Naive B cell (primary cell): ENCODE measurements around the gene HSF4. TPM values are rescaled to one million over a fixed set of nuclear protein-coding genes. Genes with fewer than 3 reads are reported as not detected.
A peak's percentile ranks its signal among the peaks of the same experiment; 100 is the strongest.

ENCODE experiments used
- ATAC-seq, 2 donors: fragments of 150-1000 bp; cut with Tn5 transposase; 2 replicates each; pipeline ENCODE4 v1.10.0; 2021; ENCODE audit warnings: low read depth in 2 of 2, mild to moderate bottlenecking in 2 of 2, moderate library complexity in 2 of 2
- DNase-seq: peaks from one replicate; pipeline ENCODE4 v3.0.0; 2022
- H3K27ac Mint-ChIP-seq, 6 donors: one replicate each; pipeline ENCODE4 v1.8.0; 2020 to 2022; ENCODE audit warnings: mild to moderate bottlenecking in 6 of 6, mixed read lengths in 6 of 6, moderate library complexity in 5 of 6, inconsistent platforms in 2 of 6
- H3K27me3 Mint-ChIP-seq, 3 donors: one replicate each; pipeline ENCODE4 v1.8.0; 2021 to 2022; ENCODE audit warnings: mixed read lengths in 3 of 3, mild to moderate bottlenecking in 1 of 3
- H3K36me3 Mint-ChIP-seq, 2 donors: one replicate each; pipeline ENCODE4 v1.8.0; 2020 to 2022; ENCODE audit warnings: mixed read lengths in 2 of 2, inconsistent platforms in 1 of 2, mild to moderate bottlenecking in 1 of 2
- H3K4me1 Mint-ChIP-seq, 3 donors: one replicate each; pipeline ENCODE4 v1.8.0; 2020 to 2022; ENCODE audit warnings: mixed read lengths in 3 of 3, inconsistent platforms in 1 of 3, mild to moderate bottlenecking in 1 of 3, moderate library complexity in 1 of 3
- H3K4me3 Mint-ChIP-seq, 8 donors: one replicate each; pipeline ENCODE4 v1.8.0; 2020 to 2022; ENCODE audit warnings: mild to moderate bottlenecking in 8 of 8, mixed read lengths in 8 of 8, moderate library complexity in 8 of 8, inconsistent platforms in 2 of 8
- H3K9me3 Mint-ChIP-seq, 7 donors: one replicate each; pipeline ENCODE4 v1.8.0; 2020 to 2022; ENCODE audit warnings: mixed read lengths in 7 of 7, mild to moderate bottlenecking in 5 of 7, inconsistent platforms in 2 of 7, moderate library complexity in 1 of 7
- polyA plus RNA-seq, 6 donors: library from polyadenylated mRNA; unstranded; fragments of 300-500 nt; fragmentation: Illumina TruSeq; gene quantifications; one replicate each; pipeline ENCODE4 v1.2.3, GENCODE V29; 2021; ENCODE audit warnings: low read depth in 6 of 6

HSF4 gene
- polyA plus RNA-seq, 6 donors from 2014 or later = not detected

DNA sequence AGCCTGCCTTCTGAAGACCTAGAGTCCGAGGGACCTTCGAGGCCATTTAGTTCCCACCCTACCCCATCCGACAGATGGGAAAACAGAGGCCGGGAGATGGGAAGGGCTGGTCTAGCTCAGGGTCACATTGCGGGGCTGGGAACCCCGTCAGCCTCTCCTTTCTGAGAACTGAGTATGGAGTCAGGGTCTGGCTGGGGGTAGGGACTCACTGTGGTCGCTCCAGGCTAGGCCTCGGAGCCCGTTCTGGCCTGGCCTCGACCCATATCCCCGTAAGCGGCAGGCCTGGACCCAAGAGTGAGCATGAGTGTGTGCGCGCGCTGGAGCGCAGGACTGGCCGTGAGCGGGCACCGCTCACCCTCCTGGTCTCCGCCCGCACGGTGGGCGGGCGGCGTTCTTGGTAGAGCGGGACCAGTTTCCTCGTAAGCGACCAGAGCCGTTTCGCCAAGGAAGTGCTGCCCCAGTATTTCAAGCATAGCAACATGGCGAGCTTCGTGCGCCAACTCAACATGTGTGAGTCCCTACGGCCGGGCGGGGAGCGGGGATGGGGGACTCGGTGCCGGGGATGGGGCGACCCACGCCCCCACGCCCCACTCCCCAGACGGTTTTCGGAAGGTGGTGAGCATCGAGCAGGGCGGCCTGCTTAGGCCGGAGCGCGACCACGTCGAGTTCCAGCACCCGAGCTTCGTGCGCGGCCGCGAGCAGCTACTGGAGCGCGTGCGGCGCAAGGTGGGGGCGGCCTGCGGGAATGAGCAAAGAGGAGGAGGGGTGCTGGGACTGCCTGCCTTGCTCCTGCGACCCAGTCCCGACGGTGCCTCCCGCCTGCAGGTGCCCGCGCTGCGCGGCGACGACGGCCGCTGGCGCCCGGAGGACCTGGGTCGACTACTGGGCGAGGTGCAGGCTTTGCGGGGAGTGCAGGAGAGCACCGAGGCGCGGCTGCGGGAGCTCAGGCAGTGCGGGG is 855 bp downstream of the HSF4 start:
- Mint-ChIP-seq H3K27me3 (peaks cover 34 to 75% (median 65%) of the 10 kb centered on the region in 3 donors), H3K27ac (peak overlapping the region in 1 of 6 donors; percentile 76), H3K4me1 (peaks cover 32 to 52% (median 44%) of the 10 kb centered on the region in 3 donors), H3K4me3 (peak overlapping the region in 7 of 8 donors; percentile 16 to 81 (median 68)), H3K9me3 (peaks cover 0 to 2% (median 0%) of the 10 kb centered on the region in 7 donors), H3K36me3 (peaks cover 0 to 5% of the 10 kb centered on the region in 2 donors)
- no peak for DNase-seq
- no peak for ATAC-seq

DNA sequence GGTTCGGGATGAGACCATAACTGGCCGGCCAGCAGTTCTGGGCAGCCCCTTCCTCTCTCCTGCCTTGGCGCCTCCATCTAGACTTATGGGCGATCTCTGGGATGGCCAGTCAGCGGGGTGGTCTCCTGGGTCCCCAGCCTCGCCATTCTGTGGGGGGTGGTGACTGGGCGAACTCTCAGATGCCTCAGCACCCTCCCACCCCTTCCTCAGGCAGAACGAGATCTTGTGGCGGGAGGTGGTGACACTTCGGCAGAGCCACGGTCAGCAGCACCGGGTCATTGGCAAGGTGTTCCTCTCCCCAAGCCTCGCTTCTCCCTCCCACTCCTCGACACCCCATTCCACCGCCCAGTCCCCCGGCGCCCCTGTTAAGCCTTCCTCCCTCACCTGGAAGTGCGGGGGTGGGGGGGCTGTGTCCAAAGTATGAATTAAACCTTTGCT is 1.6 kb downstream of the HSF4 start:
- Mint-ChIP-seq H3K4me3 (peak overlapping the region in 3 of 8 donors; percentile 25 to 50 (median 43)), H3K27ac (peak overlapping the region in 2 of 6 donors; percentile 34 to 67), H3K4me1 (peaks cover 36 to 45% (median 36%) of the 10 kb centered on the region in 3 donors), H3K9me3 (no peaks in the 10 kb centered on the region), H3K27me3 (peaks cover 35 to 76% (median 71%) of the 10 kb centered on the region in 3 donors), H3K36me3 (peaks cover 0 to 8% of the 10 kb centered on the region in 2 donors)
- DNase-seq (no peak), ATAC-seq (no peak)

DNA sequence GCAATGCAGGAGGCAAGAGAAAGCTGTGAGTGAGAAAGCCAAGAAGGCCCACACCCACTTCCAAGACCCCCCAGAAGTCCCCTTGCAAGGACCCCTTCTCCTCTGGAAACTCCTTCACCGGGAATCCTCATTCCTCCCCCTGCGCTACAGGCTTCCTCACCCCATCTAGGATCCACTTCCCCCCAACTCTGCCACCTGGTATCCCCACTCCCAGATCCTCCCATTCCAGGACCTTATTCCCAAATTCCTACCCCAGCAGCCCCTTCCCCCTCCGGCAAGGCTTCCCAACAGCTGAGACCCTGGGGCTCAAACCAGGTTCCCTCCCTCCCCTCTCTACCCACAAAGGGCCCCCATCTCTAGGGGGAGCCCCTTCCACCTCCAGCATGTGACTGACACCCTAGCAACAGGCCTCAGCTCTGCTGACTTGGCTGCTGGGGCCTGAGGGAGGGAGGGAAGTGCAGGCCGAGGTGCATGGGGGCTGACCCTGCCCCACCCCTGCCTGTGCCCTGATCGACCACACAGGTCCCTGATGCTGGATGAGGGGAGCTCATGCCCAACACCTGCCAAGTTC is 2.1 kb downstream of the HSF4 start:
- peak overlapping the region in 3 of 8 donors; percentile 31 to 50 (median 43) for H3K4me3 Mint-ChIP-seq
- peaks cover 0 to 1% (median 0%) of the 10 kb centered on the region in 7 donors for H3K9me3 Mint-ChIP-seq
- H3K4me1 Mint-ChIP-seq = peaks cover 34 to 44% (median 40%) of the 10 kb centered on the region in 3 donors
- peaks cover 40 to 78% (median 76%) of the 10 kb centered on the region in 3 donors for H3K27me3 Mint-ChIP-seq
- peaks cover 0 to 14% of the 10 kb centered on the region in 2 donors for H3K36me3 Mint-ChIP-seq
- H3K27ac Mint-ChIP-seq = peak overlapping the region in 2 of 6 donors; percentile 34 to 67
- ATAC-seq (no peak), DNase-seq (no peak)

DNA sequence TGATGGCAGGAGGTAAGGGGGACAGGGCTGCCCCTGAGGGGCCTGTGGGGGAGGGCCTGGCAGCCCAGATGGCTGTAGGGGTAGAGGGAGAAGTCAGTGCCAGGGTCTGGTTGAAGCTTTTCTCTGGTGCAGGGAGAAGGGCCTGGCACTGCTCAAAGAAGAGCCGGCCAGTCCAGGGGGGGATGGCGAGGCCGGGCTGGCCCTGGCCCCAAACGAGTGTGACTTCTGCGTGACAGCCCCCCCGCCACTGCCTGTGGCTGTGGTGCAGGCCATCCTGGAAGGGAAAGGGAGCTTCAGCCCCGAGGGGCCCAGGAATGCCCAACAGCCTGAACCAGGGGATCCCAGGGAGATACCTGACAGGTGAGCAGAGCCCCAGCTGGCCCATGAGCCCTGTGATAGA is 3.0 kb downstream of the HSF4 start:
- Mint-ChIP-seq H3K4me3 (peak overlapping the region in 1 of 8 donors; percentile 64), H3K36me3 (peaks cover 0 to 18% of the 10 kb centered on the region in 2 donors), H3K27ac (no peak overlapping the region), H3K4me1 (peaks cover 28 to 39% (median 37%) of the 10 kb centered on the region in 3 donors), H3K9me3 (peaks cover 0 to 1% (median 0%) of the 10 kb centered on the region in 7 donors), H3K27me3 (peaks cover 39 to 78% (median 78%) of the 10 kb centered on the region in 3 donors)
- no peak for ATAC-seq
- DNase-seq = no peak

DNA sequence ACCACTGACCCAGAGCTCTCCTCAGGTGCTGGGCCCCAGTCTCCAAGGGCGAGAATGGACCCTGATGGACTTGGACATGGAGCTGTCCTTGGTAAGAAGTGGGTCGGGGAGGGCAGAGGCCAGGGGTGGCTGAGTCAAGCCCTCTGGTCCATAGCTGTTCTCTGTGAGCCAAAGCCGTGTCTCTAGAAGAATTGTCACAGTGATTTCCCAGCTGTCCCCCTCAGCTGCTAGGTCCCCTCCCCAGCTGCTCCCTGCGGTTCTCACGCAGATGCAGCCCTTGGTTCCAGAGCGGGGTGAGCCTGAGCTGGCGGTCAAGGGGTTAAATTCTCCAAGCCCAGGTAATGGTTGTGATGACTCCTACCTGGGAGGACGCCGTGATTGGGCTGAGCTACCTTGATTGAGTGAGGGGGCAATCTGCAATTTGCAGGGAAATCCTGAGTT is 4.5 kb downstream of the HSF4 start:
- Mint-ChIP-seq H3K27ac (peak overlapping the region in 1 of 6 donors; percentile 54), H3K9me3 (peaks cover 0 to 1% (median 0%) of the 10 kb centered on the region in 7 donors), H3K4me1 (peaks cover 32 to 46% (median 41%) of the 10 kb centered on the region in 3 donors), H3K36me3 (peaks cover 0 to 18% of the 10 kb centered on the region in 2 donors), H3K4me3 (peak overlapping the region in 5 of 8 donors; percentile 7 to 54 (median 38)), H3K27me3 (peaks cover 49 to 90% (median 84%) of the 10 kb centered on the region in 3 donors)
- no peak for ATAC-seq
- DNase-seq = no peak

DNA sequence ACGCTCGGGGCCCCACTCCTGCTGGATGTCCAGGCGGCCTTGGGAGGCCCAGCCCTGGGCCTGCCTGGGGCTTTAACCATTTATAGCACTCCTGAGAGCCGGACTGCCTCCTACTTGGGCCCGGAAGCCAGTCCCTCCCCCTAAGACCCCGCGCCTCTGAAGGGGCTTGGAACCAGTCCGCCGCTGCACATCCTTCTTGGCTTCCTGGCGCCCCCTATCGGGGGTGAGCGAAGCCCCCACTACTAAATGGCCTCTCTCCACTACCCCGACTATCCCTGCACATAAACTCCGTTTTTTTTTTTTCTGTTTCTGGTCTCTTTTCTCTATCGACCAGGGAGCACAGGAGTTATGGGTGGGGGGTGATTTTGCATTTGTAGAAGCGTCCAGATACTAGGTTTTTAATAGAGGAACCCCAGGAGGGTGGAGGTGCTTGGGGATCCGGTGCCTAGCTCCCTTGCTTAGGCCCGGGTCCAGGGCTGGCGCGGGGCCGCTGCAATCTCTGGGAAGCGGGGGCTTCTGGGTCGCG is 5.2 kb downstream of the HSF4 start:
- Mint-ChIP-seq H3K4me3 (peak overlapping the region; percentile 26 to 84 (median 69)), H3K27me3 (peaks cover 51 to 93% (median 82%) of the 10 kb centered on the region in 3 donors), H3K9me3 (peaks cover 0 to 1% (median 0%) of the 10 kb centered on the region in 7 donors), H3K4me1 (peaks cover 30 to 44% (median 41%) of the 10 kb centered on the region in 3 donors), H3K36me3 (peaks cover 0 to 18% of the 10 kb centered on the region in 2 donors), H3K27ac (no peak overlapping the region)
- DNase-seq (no peak), ATAC-seq (no peak)

DNA sequence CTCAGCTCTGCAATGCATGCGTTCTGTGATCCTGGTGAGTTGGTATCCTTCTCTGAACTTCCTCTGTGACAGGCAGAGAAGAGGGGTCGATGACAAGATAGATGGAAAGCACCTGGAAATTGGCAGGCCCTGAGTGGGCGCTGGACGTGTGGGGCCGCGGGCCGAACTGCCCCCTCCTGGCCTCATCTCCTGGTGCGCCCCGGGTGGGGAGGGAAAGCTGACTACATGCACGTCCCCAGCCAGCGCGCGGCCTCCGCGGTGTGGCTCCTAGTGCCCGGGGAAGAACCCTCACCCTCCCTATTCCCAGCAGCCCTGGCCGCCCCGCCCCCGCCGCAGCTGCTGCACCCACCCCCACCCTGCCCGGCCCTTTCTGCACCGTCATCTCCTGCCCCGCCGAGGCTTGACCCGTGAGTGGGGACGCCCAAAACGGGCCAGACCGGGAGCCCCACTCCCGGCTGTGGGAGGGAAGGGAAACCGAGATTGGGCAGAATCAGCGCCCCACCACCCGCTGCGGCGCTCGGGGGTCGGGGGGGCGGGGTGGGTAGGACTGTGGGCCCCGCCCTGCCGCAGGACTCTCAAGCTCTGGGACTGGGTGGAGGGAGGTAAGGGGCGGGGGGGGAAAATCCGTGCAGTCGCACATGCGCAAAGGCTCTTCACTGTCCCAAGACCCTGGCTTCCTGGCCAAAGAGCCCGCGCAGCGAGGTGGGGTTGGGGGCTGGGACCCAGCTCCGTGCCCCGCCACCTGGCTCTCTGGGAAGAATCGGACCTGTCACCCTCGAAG is 5.8 kb downstream of the HSF4 start, which contains the start of gene NOL3:
TSS of gene NOL3 (plus strand) at position 371 of the 781 bp plus-strand sequence.
- Mint-ChIP-seq H3K4me1 (peaks cover 26 to 38% (median 34%) of the 10 kb centered on the region in 3 donors), H3K9me3 (peaks cover 0 to 1% (median 0%) of the 10 kb centered on the region in 7 donors), H3K27ac (peak within 1 kb of the TSS in 1 of 6 donors; percentile 54), H3K36me3 (peaks cover 0 to 18% of the 10 kb centered on the region in 2 donors), H3K27me3 (peaks cover 50 to 90% (median 77%) of the 10 kb centered on the region in 3 donors), H3K4me3 (peak within 1 kb of the TSS; percentile 38 to 84 (median 71))
- DNase-seq (no peak), ATAC-seq (no peak)

DNA sequence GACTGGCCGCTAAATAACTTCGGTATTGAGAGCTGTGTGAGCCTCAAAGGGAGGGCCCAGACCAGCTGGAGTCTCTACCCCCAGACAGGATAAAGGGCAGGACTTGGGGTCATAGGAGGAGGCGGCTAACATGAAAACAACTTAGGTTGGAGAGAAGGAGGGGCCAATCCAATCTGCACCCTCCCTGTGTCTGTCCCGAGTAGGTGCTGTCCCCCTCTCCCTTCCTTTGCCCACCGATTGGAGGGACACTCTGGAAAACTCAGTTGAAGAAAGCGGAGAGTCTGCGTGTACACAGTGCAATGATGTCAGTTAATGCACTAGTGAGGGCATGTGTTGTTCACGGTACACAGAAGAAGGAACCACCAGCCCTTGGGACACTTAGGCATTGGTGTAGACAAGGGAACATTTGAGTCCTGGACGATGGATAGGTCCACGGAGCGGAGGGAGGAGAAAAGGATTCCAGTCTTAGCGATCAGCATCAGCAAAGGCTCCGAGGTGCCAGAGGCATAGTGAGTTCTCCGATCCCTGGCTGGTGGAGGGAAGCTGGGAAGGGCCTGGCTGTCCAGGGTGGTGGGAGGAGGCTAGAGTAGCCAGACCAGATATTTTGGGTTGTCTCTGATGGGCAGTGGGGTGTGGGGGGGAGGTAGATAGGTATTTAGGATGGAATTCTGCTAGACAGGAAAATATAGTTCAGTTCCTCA is 6.6 kb downstream of the HSF4 start:
- no peak overlapping the region for H3K27ac Mint-ChIP-seq
- peaks cover 0 to 1% (median 0%) of the 10 kb centered on the region in 7 donors for H3K9me3 Mint-ChIP-seq
- H3K4me1 Mint-ChIP-seq = peaks cover 29 to 35% (median 31%) of the 10 kb centered on the region in 3 donors
- DNase-seq = no peak
- ATAC-seq = no peak
- H3K4me3 Mint-ChIP-seq = peak overlapping the region; percentile 23 to 72 (median 64)
- peaks cover 52 to 91% (median 81%) of the 10 kb centered on the region in 3 donors for H3K27me3 Mint-ChIP-seq
- H3K36me3 Mint-ChIP-seq = peaks cover 0 to 18% of the 10 kb centered on the region in 2 donors

DNA sequence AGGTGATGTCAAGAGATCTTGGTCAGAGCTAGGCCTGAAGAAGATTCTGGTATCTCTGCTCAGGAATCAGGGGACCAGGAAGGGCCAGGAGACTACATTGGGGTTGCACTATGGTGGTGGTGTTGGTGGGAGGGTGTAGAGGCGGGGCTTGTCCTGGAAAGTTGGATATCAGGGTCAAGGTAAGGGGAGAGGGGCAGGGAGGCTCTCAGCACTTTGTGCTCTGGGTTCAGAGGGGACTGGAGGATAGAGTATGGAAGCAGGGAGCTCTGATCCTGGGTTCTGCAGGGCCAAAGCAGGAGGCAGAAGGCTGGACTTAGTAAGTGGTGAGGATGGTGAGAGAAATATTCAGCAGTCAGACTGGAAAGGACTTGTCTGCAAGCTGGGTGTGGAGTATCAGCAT is 8.8 kb downstream of the HSF4 start:
- peaks cover 0 to 1% (median 0%) of the 10 kb centered on the region in 7 donors for H3K9me3 Mint-ChIP-seq
- H3K4me3 Mint-ChIP-seq = peak overlapping the region; percentile 60 to 91 (median 87)
- peaks cover 0 to 14% of the 10 kb centered on the region in 2 donors for H3K36me3 Mint-ChIP-seq
- DNase-seq (no peak), ATAC-seq (no peak)
- peaks cover 23 to 38% (median 32%) of the 10 kb centered on the region in 3 donors for H3K4me1 Mint-ChIP-seq
- H3K27ac Mint-ChIP-seq = peak overlapping the region in 2 of 6 donors; percentile 80 to 83
- H3K27me3 Mint-ChIP-seq = peaks cover 61 to 86% (median 81%) of the 10 kb centered on the region in 3 donors

DNA sequence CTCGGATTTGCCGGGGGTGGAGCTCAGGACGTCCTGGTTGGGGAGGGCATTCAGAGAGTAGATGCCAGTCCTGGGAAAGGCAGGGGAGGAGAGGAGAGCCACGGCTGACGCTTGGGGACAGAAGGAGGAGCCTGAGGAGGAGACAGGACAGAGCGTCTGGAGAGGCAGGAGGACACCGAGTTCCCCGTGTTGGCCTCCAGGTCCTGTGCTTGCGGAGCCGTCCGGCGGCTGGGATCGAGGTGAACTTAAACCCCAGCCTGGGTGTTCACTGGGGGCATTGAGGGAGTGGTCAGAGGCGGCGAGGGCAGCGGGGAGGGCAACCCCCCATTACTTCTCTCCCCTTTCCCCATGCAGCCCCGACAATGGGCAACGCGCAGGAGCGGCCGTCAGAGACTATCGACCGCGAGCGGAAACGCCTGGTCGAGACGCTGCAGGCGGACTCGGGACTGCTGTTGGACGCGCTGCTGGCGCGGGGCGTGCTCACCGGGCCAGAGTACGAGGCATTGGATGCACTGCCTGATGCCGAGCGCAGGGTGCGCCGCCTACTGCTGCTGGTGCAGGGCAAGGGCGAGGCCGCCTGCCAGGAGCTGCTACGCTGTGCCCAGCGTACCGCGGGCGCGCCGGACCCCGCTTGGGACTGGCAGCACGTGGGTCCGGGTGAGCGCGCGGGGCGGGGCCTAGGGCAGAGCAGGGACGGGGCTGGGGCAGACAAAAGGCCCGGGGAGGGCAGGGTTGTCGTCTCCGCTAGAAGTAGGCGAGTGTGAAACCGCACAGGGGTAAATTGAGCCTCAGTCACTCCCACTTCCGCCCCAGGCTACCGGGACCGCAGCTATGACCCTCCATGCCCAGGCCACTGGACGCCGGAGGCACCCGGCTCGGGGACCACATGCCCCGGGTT is 9.5 kb downstream of the HSF4 start:
- DNase-seq (peak; percentile 53), ATAC-seq (peak; percentile 73 to 78)
- H3K9me3 Mint-ChIP-seq = peaks cover 0 to 1% (median 0%) of the 10 kb centered on the region in 7 donors
- peaks cover 0 to 14% of the 10 kb centered on the region in 2 donors for H3K36me3 Mint-ChIP-seq
- H3K4me3 Mint-ChIP-seq = peak overlapping the region; percentile 60 to 91 (median 87)
- H3K4me1 Mint-ChIP-seq = peaks cover 28 to 43% (median 33%) of the 10 kb centered on the region in 3 donors
- peaks cover 62 to 85% (median 81%) of the 10 kb centered on the region in 3 donors for H3K27me3 Mint-ChIP-seq
- peak overlapping the region in 2 of 6 donors; percentile 83 to 92 for H3K27ac Mint-ChIP-seq
